Glutamatergic neuron (in vitro differentiated cells): Measurements from ENCODE around the gene CDC73. TPM values are rescaled to one million over a fixed set of nuclear protein-coding genes. Genes with fewer than 3 reads are reported as not detected.
"Not testable (repeated sequence)": the region's sequence is repeated elsewhere in the genome, so short reads cannot be mapped to it uniquely, and the experiment has no call there.

Experiments used
- DNase-seq: peaks from one replicate; pipeline ENCODE4 v3.0.0; 2022
- H3K27ac Mint-ChIP-seq: one replicate; pipeline ENCODE4 v1.8.0; 2020; ENCODE audit warnings: mild to moderate bottlenecking, mixed read lengths, inconsistent platforms; ENCODE audit not compliant: unreplicated experiment
- H3K27me3 Mint-ChIP-seq: one replicate; pipeline ENCODE4 v1.8.0; 2020; ENCODE audit warnings: mild to moderate bottlenecking, moderate library complexity, mixed read lengths, inconsistent platforms; ENCODE audit not compliant: unreplicated experiment
- H3K36me3 Mint-ChIP-seq: one replicate; pipeline ENCODE4 v1.8.0; 2020; ENCODE audit warnings: mild to moderate bottlenecking, mixed read lengths, inconsistent platforms; ENCODE audit not compliant: unreplicated experiment
- H3K4me1 Mint-ChIP-seq: one replicate; pipeline ENCODE4 v1.8.0; 2020; ENCODE audit warnings: mild to moderate bottlenecking, low read depth, mixed read lengths, inconsistent platforms; ENCODE audit not compliant: unreplicated experiment
- H3K4me3 Mint-ChIP-seq: one replicate; pipeline ENCODE4 v1.8.0; 2020; ENCODE audit warnings: mild to moderate bottlenecking, mixed read lengths, inconsistent platforms; ENCODE audit not compliant: unreplicated experiment
- H3K9me3 Mint-ChIP-seq: one replicate; pipeline ENCODE4 v1.8.0; 2020; ENCODE audit warnings: mild to moderate bottlenecking, moderate library complexity, mixed read lengths, inconsistent platforms; ENCODE audit not compliant: unreplicated experiment
- total RNA-seq: library from RNA; stranded (reverse); fragmentation: NEBNext Ultra II Directional; extraction: Animal tissue kit (Norgen Biotek cat#: 25700); gene quantifications from one replicate; pipeline ENCODE4 v1.2.1, GENCODE V29; 2021; ENCODE audit not compliant: unreplicated experiment
- TF ChIP-seq, protein P1 (sequence below): fragments of 200-600 bp; sonication (generic); IDR thresholded peaks from one replicate; pipeline ENCODE4 v1.5.0; 2021; ENCODE audit not compliant: partially characterized antibody, unreplicated experiment

Gene CDC73
- total RNA-seq, 1 donor from 2014 or later = 40.0 TPM

DNA sequence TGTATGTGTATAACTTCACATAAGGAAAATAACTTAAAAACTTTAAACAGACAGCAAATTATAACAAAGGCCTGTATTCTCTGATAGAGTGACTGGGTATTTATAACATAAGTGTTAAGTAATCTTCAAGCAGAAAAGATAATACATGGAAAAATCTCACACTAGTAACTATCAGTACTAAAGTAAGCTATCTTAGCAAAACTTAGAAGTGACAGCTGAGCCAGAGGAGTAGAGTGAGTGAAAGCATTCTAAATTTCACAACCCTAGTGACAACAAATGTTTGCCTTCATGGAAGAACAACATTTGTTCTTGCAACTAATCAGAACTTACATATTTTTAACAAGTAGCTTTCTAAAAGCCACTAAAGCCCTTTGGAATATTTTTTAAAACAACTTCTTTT is 139.1 kb downstream of the CDC73 start:
- TF ChIP-seq, protein P1, sequence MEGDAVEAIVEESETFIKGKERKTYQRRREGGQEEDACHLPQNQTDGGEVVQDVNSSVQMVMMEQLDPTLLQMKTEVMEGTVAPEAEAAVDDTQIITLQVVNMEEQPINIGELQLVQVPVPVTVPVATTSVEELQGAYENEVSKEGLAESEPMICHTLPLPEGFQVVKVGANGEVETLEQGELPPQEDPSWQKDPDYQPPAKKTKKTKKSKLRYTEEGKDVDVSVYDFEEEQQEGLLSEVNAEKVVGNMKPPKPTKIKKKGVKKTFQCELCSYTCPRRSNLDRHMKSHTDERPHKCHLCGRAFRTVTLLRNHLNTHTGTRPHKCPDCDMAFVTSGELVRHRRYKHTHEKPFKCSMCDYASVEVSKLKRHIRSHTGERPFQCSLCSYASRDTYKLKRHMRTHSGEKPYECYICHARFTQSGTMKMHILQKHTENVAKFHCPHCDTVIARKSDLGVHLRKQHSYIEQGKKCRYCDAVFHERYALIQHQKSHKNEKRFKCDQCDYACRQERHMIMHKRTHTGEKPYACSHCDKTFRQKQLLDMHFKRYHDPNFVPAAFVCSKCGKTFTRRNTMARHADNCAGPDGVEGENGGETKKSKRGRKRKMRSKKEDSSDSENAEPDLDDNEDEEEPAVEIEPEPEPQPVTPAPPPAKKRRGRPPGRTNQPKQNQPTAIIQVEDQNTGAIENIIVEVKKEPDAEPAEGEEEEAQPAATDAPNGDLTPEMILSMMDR = no peak
- H3K27me3 Mint-ChIP-seq = no peaks in the 10 kb centered on the region
- H3K9me3 Mint-ChIP-seq = peaks cover 1% of the 10 kb centered on the region
- no peak overlapping the region for H3K4me3 Mint-ChIP-seq
- H3K4me1 Mint-ChIP-seq = no peaks in the 10 kb centered on the region
- H3K27ac Mint-ChIP-seq = no peak overlapping the region
- DNase-seq = no peak
- H3K36me3 Mint-ChIP-seq = no peaks in the 10 kb centered on the region

DNA sequence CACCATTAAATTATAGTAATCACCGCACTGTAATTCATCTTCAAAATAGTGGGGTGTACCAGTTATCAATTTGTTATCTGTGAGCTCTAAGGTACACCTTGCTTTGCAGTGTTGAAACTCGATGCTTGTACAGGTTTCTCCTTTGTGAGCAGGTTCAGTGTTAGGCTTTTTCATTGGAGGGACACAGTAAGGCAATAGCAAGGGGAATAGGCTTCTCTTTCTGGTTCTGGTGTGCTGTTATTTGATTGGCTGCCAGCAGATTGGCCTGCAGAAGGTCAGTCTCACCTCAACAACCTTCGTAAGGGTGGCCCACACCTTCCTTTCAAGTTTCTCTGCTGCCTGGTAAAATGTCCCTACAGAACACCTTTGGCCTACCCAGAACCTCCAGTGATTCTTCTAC is 140.8 kb downstream of the CDC73 start:
- no peak for DNase-seq
- TF ChIP-seq, protein P1 = no peak

DNA sequence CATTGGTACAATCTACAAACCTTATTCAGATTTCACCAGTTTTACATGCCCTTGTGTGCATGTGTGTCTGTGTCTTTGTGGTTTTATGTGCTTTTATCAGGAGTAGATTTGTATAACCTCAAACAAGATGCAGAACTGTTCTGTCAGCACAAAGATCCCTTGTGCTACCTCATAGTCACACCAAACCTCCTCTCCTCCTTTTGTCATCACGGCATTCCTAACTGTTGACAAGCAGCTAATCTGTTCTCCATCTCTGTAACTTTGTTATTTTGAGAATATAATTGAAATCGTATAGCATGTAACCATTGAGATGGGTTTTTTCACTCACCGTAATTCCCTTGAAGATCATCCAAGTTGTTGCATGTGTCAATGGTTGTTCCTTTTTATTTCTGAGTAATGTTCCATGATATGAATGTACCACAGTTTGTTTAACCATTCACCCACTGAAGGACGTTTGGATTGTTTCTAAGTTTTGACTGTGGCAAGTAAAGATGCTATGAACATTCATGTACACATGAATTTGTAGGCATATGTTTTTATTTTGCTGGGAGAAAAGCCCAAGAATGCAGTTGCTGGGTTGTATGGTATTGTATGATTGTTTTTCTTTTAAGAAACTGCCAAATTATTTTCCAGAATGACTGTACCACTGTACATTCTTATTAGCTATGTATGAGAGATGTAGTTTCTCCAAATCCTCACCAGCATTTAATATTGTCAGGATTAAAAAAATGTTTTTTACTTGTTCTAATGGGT is 142.7 kb downstream of the CDC73 start:
- Mint-ChIP-seq H3K4me3 (no peak overlapping the region), H3K27ac (no peak overlapping the region), H3K9me3 (no peaks in the 10 kb centered on the region), H3K27me3 (no peaks in the 10 kb centered on the region), H3K36me3 (no peaks in the 10 kb centered on the region), H3K4me1 (no peaks in the 10 kb centered on the region)
- TF ChIP-seq, protein P1 = no peak
- DNase-seq = no peak

More for the DNA sequence above, 140.8 kb downstream of the CDC73 start:
- Mint-ChIP-seq H3K4me1 (no peaks in the 10 kb centered on the region), H3K9me3 (no peaks in the 10 kb centered on the region), H3K27me3 (no peaks in the 10 kb centered on the region), H3K27ac (no peak overlapping the region), H3K4me3 (no peak overlapping the region), H3K36me3 (no peaks in the 10 kb centered on the region)

DNA sequence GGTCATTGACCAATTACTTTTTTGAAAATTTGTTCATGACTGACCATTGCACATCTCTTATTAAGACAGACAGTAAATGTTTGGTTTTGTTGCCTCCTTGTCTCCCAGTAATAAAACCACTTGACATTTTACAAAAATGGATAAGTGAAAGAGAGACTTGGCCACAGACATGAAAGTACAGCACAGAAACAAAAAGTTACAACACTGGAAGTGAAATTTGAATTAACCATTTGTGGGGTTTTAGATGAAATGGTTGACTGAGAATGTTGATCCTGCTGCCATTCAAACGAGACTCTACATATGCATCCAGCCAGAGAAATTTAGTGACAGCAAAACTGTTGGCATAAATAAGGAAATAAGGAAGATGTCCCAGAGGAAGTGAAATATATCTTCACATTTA is 143.9 kb downstream of the CDC73 start:
- Mint-ChIP-seq H3K4me1 (no peaks in the 10 kb centered on the region), H3K27ac (no peak overlapping the region), H3K9me3 (no peaks in the 10 kb centered on the region), H3K4me3 (no peak overlapping the region), H3K36me3 (no peaks in the 10 kb centered on the region), H3K27me3 (no peaks in the 10 kb centered on the region)
- no peak for DNase-seq
- TF ChIP-seq, protein P1 = no peak

DNA sequence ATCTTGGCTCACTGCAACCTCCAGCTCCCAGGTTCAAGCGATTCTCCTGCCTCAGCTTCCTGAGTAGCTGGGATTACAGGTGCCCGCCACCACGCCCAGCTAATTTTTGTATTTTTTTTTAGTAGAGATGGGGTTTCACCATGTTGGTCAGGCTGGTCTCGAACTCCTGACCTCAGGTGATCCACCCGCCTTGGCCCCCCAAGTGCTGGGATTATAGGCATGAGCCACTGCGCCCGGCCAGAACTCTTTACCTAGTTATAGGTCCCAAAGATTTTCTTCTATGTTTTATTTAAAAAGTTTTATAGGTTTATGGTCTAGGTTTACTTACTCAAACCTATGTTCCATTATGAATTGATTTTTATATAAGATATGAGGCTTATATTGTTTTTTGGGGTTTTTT is 145.0 kb downstream of the CDC73 start:
- H3K27ac Mint-ChIP-seq, H3K36me3 Mint-ChIP-seq, H3K27me3 Mint-ChIP-seq, H3K4me3 Mint-ChIP-seq, H3K4me1 Mint-ChIP-seq, H3K9me3 Mint-ChIP-seq, DNase-seq: not testable (repeated sequence)
